Measurements from ENCODE around the gene FAM185A.
"Not testable (repeated sequence)": the region's sequence is repeated elsewhere in the genome, so short reads cannot be mapped to it uniquely, and the experiment has no call there.

DNA sequence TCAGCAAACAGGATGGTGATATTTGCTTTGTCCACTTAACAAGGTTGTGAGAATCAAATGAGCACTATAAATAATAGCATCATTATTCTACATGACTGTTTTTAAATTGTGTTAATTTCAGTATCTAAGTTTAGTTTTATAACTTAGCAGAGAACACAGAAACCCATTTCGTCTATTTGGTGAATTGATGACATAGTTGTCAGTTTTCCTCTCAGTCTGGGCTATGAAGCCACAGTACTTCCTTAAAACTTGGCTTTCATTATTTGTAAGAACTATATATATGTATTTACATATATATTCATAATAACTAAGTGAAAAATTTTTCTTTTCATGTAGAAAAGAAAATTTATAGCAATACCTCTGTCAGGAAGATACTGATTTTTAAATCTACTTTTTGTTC, 11.1 kb downstream of the FAM185A start:
- TF ChIP-seq ZNF263 (CRISPR knock-in tag; IDR thresholded peaks at IDR 0.05; ENCODE audit: borderline replicate concordance); RFX5 (IDR thresholded peaks at IDR 0.05; ENCODE audit: low read depth, low read length); IRF2 (CRISPR knock-in tag; IDR thresholded peaks at IDR 0.05); SETDB1 (IDR thresholded peaks at IDR 0.05; ENCODE audit: low read length); HDAC6 (IDR thresholded peaks at IDR 0.05; ENCODE audit: low read depth, low read length); ZNF174 (CRISPR knock-in tag; IDR thresholded peaks at IDR 0.05): not testable (repeated sequence)
- TF ChIP-seq, protein P1, sequence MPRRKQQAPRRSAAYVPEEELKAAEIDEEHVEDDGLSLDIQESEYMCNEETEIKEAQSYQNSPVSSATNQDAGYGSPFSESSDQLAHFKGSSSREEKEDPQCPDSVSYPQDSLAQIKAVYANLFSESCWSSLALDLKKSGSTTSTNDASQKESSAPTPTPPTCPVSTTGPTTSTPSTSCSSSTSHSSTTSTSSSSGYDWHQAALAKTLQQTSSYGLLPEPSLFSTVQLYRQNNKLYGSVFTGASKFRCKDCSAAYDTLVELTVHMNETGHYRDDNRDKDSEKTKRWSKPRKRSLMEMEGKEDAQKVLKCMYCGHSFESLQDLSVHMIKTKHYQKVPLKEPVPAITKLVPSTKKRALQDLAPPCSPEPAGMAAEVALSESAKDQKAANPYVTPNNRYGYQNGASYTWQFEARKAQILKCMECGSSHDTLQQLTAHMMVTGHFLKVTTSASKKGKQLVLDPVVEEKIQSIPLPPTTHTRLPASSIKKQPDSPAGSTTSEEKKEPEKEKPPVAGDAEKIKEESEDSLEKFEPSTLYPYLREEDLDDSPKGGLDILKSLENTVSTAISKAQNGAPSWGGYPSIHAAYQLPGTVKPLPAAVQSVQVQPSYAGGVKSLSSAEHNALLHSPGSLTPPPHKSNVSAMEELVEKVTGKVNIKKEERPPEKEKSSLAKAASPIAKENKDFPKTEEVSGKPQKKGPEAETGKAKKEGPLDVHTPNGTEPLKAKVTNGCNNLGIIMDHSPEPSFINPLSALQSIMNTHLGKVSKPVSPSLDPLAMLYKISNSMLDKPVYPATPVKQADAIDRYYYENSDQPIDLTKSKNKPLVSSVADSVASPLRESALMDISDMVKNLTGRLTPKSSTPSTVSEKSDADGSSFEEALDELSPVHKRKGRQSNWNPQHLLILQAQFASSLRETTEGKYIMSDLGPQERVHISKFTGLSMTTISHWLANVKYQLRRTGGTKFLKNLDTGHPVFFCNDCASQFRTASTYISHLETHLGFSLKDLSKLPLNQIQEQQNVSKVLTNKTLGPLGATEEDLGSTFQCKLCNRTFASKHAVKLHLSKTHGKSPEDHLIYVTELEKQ (CRISPR knock-in tag; IDR thresholded peaks at IDR 0.05), result not testable (repeated sequence)
- TF ChIP-seq, protein P2, sequence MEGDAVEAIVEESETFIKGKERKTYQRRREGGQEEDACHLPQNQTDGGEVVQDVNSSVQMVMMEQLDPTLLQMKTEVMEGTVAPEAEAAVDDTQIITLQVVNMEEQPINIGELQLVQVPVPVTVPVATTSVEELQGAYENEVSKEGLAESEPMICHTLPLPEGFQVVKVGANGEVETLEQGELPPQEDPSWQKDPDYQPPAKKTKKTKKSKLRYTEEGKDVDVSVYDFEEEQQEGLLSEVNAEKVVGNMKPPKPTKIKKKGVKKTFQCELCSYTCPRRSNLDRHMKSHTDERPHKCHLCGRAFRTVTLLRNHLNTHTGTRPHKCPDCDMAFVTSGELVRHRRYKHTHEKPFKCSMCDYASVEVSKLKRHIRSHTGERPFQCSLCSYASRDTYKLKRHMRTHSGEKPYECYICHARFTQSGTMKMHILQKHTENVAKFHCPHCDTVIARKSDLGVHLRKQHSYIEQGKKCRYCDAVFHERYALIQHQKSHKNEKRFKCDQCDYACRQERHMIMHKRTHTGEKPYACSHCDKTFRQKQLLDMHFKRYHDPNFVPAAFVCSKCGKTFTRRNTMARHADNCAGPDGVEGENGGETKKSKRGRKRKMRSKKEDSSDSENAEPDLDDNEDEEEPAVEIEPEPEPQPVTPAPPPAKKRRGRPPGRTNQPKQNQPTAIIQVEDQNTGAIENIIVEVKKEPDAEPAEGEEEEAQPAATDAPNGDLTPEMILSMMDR (IDR thresholded peaks at IDR 0.05 in 2 of 3, conservative IDR thresholded peaks at IDR 0.05 in 1 of 3; ENCODE audit: insufficient read depth in 2 of 3, low read depth in 1 of 3, low read length in 3 of 3), result not testable (repeated sequence)

All from K562 (cell line).